CD4-positive, alpha-beta T cell treated with Interleukin-10 for 1 hour (primary cell): ENCODE data around the gene EEF1E1.

ENCODE experiments used
- DNase-seq: peaks from one replicate; pipeline ENCODE4 v3.0.0-alpha.2; 2020

The EEF1E1 gene

DNA sequence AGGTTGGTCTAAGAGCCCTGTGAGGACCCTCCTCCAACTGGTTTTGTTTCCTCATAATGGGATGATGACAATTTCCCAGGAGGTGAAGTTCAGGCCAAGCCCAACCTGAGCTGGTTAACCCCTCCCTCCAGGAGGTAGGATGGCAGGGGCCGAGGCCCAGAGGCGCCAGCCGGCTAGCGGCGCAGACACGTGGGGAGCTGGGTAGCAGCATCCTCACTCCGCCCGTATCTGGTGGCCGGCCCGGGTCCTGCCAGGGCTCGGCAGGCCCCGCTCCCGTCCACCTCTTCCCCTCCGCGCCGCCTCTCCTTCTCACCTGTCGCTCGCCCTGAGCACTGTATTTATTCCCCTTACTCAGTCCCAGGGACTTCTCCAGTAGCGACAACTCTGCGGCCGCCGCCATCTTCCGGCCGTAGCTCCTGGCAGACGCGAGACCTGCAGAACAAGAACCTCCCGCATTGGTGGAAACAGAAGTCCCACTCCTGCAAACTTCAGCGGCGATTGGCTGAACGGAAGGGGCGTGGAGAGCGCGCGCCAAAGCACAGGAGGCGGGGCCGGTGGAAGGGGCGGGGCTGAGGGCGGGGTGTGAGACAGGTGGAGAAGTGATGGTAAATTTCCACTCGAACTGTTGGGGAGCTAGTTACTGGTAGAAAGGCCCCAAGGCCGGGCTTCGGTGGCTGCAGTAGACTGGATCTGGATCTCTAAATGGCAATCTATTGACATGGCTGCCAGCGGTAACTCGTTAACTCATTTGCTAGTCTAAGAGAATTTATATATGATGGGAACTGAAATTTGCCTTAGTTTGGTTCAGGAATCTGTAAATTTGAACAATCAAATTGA is at the start of gene EEF1E1:
EEF1E1 (minus strand) TSS at position 427 of the 837 bp plus-strand sequence; CDS start at position 400, 27 bp downstream.
- peak; percentile 98 for DNase-seq

DNA sequence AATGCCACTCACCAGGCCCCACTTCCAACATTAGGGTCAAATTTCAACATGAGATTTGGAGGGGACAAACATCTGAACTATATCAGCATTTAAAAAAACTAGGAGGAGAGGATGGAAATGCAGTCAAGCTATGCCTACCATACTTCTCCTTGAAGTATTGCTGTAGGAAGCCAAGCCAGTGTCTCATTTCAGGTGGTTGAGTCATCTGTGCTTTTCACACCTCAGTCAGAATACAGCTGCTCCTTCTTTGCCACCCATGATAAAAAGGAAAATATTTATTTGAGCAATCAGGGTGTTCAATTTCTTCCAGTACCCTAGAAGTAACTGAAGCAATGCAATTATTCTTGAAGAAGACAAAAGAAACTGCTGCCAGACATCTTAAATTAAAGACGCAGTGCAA is 47.0 kb upstream of the EEF1E1 start:
- no peak for DNase-seq

GRCh38 chr6:8143945-8144344 is 41.6 kb upstream of the EEF1E1 start:
- DNase-seq: no peak

DNA sequence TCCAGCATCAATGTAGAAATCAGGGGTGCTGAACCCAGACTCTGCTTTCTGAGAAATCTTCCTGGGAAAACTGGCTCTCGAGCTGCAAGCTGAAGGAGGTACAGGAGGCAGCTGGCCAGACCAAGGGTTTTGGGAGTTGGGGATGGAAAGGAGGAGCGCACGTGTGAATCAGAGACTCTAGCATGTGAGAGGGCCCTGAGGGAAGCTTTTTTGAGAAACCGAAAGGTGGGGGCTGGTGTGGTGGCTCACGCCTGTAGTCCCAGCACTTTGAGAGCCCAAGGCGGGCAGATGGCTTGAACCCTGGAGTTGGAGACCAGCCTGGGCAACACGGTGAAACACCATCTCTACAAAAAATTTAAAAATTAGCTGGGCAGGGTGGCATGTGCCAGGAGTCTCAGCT is 37.1 kb upstream of the EEF1E1 start:
- no peak for DNase-seq

- DNase-seq: no peak
These were observed 35.2 kb upstream of the EEF1E1 start for GRCh38 chr6:8137529-8137939.

- DNase-seq: no peak
These were observed 32.9 kb upstream of the EEF1E1 start for GRCh38 chr6:8135276-8135675.

DNA sequence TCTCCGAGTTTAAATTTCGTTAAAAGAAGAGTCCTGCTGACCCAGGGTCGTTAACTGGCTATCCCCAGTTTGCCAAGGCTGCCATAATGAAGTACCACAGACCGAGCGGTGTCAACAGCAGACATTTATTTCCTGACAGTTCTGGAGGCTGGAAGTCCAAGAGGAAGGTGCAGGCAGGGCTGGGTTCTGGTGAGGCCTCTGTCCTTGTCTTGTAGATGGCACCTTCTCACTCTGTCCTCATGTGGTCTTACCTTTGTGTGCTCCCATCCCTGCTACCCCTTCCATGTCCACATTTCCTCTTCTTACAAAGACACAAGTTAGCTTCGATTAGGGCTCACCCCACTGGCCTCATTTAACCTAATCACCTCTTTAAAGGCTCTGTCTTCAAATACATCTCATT is 29.8 kb upstream of the EEF1E1 start:
- DNase-seq: no peak

GRCh38 chr6:8131265-8131897 is 29.0 kb upstream of the EEF1E1 start:
- DNase-seq: peak; percentile 27

DNA sequence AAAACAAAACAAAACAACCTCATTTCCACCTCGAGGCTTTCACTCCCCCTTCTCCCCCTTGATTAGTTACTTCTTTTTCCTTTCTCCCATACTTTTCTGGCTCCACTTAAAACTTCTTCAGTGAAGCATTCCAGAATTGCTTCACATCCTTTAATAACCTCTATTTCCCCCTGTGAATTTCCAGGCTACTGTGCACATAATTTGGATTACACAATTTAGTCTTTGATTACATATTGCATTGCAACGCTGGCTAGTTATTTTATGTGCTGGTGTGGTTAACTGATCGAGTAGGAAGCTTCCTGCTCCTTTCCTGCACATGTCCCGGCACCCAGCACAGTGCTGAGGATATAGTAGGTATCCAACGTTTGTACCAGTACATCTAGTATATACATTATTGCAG is 28.1 kb upstream of the EEF1E1 start:
- DNase-seq: no peak

DNA sequence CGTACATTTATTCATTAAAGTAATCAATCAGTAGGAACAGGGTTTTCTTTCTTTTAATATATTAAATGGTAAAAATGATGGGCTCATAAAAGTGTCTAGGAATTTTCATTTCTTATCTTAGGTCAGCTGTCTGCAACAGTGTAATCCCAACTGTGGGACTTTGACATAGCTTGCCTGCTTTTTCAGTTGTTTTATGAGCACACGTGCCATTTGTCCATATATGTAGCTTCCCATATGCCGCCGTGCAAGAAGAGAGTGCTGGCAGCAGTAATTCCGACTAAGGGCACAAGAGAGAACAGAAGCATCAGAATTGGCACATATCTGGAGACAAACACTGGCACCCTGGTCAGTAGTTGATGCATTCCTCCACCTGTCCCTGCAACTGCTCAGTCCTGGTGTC is 20.9 kb upstream of the EEF1E1 start:
- DNase-seq: no peak

GRCh38 chr6:8114956-8115355 is 12.6 kb upstream of the EEF1E1 start:
- no peak for DNase-seq

GRCh38 chr6:8113131-8113654 is 10.8 kb upstream of the EEF1E1 start:
- no peak for DNase-seq

- DNase-seq: no peak
These were observed 8.4 kb upstream of the EEF1E1 start for GRCh38 chr6:8110725-8111124.

DNA sequence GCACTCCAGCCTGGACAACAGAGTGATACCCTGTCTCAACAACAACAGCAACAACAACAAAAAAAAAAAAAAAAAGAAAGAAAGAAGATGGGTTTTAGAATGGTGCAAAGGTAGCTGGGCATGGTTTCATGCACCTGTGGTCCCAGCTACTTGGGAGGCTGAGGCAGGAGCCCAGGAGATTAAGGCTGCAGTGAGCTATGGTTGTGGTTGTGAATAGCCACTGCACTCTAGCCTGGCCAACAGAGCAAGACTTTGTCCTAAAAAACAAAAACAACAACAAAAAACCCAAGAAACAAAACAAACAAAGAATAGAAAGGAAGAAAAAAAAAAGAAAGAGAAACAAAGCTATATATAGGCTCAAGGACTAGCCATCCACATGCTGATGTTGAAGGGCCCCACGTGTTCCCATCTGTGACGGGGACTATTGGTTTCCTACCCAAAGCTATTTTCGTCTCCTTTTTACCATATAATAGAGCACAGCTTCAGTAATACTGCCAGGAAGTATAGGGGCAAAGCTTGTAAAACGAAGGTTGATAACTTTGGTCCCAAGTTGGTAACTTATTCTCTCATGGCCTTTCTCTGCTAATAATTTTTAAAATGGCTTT is 7.9 kb upstream of the EEF1E1 start:
- no peak for DNase-seq

DNA sequence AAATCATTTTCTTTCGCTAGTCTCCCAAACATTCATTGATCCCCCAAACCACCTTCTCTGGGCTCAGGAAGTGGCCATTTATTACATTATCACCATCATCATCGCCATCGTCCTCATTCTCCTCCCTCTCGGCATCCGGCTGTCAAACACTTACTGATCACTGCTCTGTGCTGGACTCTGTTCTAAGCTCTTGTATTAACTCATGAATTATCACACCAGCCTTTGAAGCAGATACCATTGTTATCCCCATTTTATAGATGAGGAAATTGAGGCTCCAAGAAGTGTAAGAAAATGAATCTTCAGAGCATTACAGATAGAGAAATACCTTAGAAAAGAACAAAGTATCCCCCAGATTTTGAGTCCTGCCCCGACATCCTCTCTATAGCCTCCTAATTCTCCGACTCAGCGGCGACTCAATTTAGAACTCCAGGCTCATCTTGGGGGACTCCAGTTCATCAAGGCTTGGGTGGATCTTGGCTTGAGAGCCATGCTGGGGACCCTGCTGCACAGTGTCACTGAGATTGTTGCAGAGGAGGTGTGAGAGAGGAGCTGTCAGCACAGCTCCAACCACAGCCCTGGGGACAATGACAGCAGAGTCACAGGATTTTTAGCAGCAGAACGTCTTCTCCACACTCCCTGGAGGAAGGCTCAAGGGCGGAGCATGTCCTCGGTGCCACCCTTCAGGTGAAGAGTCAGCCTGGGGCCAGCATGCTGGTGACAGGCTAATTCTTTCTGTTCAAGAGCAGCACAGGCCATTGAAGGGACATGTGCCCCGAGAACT is 6.6 kb upstream of the EEF1E1 start:
- no peak for DNase-seq

DNA sequence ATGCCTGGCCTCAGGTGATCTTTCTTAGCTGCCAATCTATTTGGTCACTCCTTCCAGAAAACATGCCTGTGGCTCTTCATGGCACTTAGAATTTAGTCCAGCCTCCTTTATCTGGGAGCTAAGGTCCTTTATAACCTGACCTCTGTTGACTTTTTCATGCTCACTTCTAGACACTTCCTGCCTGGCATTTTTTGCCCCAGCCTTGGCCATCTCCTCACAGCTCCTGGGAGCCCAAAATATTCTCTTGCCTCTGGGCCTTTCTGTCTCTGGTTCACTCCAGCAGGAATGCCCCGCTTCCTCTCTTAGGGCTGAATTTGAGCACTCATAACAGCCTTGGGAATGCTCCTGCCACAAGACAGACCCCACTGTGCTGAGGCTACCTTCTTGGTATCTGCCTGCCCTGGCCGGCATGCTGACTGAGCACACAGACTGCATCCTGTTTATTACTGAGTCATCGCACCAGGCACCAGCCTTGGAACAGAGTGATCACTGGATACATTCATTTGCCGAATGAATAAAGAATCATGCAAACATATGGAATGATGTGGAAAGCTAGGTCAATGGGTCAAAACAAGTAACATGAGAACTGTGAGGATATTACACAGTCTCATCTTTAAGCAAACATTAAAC is 5.8 kb upstream of the EEF1E1 start:
- DNase-seq: no peak

DNA sequence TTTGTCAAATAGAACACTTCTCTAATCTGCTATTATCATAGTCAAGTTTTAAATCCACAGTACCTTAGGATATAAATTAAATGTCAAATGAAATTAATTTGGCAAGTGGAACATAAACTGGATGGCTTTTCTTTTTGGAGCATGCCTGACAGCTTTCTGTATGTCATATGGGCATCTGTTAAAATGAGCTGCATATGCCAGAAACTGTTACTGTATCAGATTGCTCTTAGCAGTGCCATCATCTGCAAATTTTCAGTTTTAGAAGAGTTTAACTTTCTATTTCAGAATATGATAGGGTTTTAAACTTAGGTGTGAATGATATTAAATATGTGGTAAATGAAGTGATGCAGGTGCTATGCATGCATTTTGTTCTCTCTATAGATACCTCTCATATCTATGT is 3.4 kb upstream of the EEF1E1 start:
- no peak for DNase-seq

GRCh38 chr6:8103726-8104125 is 1.4 kb upstream of the EEF1E1 start:
- no peak for DNase-seq

DNA sequence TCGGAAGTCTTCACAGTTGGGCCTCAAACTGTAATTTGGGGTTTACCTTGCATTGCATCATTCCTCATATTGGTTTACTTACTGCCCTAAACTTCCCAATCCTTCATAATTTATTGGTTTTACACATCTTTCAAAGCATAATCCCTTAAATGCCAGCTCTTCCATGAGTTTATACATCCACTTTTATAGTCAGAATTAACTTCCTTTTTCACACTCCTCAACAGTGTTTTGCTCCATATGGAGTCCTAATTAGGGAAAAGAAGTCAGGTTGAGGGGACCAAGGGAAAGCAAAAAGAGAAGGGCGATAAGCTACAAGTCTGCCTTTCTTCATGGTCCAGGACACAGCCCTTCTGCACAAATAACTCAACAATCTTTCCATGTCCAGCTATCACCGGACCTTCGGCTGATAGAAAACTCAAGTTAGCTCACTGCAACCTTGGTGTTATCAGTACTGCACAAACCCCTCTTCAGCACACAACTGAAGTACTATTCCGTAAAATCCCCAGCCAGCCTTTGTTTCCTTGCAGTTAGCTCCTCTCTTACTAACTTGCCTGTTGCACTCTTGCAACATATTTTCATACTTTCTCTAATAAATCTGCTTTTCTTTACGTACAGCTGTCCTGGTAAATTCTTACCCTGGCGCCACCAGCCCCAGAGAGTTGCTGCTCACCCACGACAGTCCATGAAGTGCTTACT is 2.0 kb downstream of the EEF1E1 start:
- DNase-seq: no peak

GRCh38 chr6:8090650-8091049 is 11.7 kb downstream of the EEF1E1 start:
- DNase-seq: no peak

DNA sequence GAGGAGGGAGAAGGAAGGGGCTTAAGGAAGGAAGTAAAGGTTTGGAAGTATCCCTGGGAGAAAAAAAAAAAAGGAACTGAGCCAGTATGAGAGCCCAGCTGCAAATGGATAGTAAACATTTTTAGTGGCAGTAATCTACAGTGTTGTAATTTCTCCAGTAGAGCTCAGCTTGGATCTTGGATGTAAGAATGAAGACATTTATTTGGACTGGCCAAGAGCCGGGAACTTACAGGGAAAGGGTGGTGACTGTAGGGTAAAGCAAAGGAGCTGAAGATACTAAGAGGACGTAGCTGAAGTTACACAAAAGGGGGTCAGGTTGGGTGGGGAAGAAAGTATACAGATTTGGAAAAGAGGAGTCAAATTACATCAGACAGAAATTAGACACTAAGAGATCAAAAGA is 13.5 kb downstream of the EEF1E1 start:
- DNase-seq: no peak
